Effector memory CD8-positive, alpha-beta T cell (primary cell): ENCODE measurements around the gene FBF1.
A peak's percentile ranks its signal among the peaks of the same experiment; 100 is the strongest.
"Not testable (repeated sequence)": the region's sequence is repeated elsewhere in the genome, so short reads cannot be mapped to it uniquely, and the experiment has no call there.

Experiments used
- ATAC-seq: fragments of 150-1000 bp; cut with Tn5 transposase; replicated peaks from 2 replicates; pipeline ENCODE4 v1.10.0; 2021; ENCODE audit warnings: mild to moderate bottlenecking, moderate library complexity
- DNase-seq, 3 experiments: peaks; one replicate each; pipeline ENCODE4 v3.0.0; 2021
- H3K27ac Mint-ChIP-seq, 2 donors: one replicate each; pipeline ENCODE4 v1.8.0; 2022; ENCODE audit warnings: mild to moderate bottlenecking in 2 of 2, mixed read lengths in 2 of 2, moderate library complexity in 2 of 2
- H3K27me3 Mint-ChIP-seq, 2 donors: one replicate each; pipeline ENCODE4 v1.8.0; 2022; ENCODE audit warnings: mixed read lengths in 2 of 2
- H3K36me3 Mint-ChIP-seq: one replicate; pipeline ENCODE4 v1.8.0; 2022; ENCODE audit warnings: mild to moderate bottlenecking, moderate library complexity, mixed read lengths; ENCODE audit not compliant: insufficient read depth
- H3K4me1 Mint-ChIP-seq, 2 donors: one replicate each; pipeline ENCODE4 v1.8.0; 2022; ENCODE audit warnings: low read depth in 2 of 2, mixed read lengths in 2 of 2
- H3K4me3 Mint-ChIP-seq, 2 donors: one replicate each; pipeline ENCODE4 v1.8.0; 2022; ENCODE audit warnings: mild to moderate bottlenecking in 2 of 2, mixed read lengths in 2 of 2, moderate library complexity in 2 of 2
- H3K9me3 Mint-ChIP-seq, 2 donors: one replicate each; pipeline ENCODE4 v1.8.0; 2022; ENCODE audit warnings: mixed read lengths in 2 of 2

Gene FBF1

DNA sequence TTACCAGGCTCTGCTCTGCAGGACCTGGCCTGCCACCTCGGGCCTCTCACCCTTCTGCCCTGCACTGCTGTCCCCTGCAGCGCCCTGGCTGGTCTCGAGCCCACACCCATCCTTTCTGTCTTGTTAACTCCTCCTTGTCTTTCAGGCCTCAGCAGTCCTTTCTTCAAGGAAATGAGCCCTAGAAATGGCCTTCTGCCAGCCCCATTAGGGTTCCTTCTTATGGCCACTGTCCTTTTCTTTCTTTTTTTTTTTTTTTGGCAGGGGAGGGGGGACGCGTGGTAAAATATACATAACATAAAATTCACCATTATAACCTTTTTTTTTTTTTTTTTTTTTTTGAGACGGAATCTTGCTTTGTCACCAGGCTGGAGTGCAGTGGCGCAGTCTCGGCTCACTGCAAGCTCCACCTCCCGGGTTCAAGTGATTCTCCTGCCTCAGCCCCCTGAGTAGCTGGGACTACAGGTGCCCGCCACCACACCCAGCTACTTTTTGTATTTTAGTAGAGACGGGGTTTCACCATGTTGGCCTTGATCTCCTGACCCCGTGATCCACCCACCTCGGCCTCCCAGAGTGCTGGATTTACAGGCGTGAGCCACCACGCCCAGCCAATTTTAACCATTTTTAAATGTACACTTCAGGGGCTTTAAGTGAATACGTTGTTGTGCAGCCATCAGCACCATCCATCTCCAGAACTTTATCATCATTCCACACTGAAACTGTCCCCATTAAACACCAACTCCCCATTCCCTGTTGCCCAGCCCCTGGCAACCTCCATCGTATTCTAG lies 75.2 kb downstream of the FBF1 start:
- not testable (repeated sequence) for H3K9me3 Mint-ChIP-seq, DNase-seq, ATAC-seq, H3K27me3 Mint-ChIP-seq
- peak overlapping the region; percentile 90 to 97 for H3K27ac Mint-ChIP-seq
- H3K36me3 Mint-ChIP-seq, result peaks cover 16% of the 10 kb centered on the region
- H3K4me3 Mint-ChIP-seq, result peak overlapping the region; percentile 67 to 75
- H3K4me1 Mint-ChIP-seq, result peaks cover 18 to 19% of the 10 kb centered on the region in 2 donors

DNA sequence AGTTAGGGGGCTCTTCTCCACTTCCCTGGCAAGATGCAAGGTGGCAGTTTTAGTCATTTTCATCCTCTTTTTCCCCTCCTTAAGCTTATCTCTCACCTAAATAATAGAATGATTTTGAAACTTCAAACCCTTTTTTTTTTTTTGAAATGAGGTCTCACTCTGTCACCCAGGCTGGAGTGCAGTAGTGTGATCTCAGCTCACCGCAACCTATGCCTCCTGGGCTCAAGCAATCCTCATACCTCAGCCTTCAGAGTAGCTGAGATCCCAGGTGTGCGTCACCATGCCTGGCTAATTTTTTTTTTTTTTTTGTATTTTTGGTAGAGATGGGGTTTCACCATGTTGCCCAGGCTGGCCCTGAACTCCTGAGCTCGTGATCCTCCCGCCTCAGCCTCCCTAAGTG lies 76.0 kb downstream of the FBF1 start:
- Mint-ChIP-seq H3K4me3 (peak overlapping the region; percentile 67 to 75), H3K4me1 (peaks cover 18 to 19% of the 10 kb centered on the region in 2 donors), H3K27ac (peak overlapping the region; percentile 90 to 97), H3K36me3 (peaks cover 16% of the 10 kb centered on the region)
- peak; percentile 81 for ATAC-seq
- H3K27me3 Mint-ChIP-seq, H3K9me3 Mint-ChIP-seq: not testable (repeated sequence)
- peak in 2 of 3 experiments; percentile 38 to 41 for DNase-seq

DNA sequence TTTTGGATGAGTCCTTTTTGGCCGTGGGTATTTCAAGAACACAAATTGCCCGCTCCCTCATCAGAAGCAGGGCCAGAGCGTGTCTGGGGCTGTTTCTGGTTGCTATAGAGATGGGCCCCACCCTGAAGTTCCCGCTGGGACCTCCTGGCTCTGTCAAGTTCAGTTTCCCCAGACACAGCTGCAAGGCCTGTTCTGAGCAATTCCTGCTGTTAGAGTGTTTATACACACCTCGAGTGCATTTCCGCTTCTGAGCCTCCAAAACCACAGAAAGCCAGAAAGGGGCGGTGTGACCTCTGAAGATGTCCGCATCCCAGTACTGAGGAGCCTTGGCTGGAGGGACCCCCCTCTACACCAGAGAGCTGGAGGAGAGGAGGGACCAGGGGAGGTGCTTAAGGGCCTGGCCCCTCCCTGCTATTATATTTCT lies 76.4 kb downstream of the FBF1 start:
- peak; percentile 75 for ATAC-seq
- Mint-ChIP-seq H3K27me3 (no peaks in the 10 kb centered on the region), H3K4me3 (peak overlapping the region; percentile 67 to 75), H3K9me3 (no peaks in the 10 kb centered on the region), H3K4me1 (peaks cover 18 to 19% of the 10 kb centered on the region in 2 donors), H3K27ac (peak overlapping the region; percentile 90 to 97), H3K36me3 (peaks cover 16% of the 10 kb centered on the region)
- DNase-seq, result peak; percentile 43 to 56 (median 46)

DNA sequence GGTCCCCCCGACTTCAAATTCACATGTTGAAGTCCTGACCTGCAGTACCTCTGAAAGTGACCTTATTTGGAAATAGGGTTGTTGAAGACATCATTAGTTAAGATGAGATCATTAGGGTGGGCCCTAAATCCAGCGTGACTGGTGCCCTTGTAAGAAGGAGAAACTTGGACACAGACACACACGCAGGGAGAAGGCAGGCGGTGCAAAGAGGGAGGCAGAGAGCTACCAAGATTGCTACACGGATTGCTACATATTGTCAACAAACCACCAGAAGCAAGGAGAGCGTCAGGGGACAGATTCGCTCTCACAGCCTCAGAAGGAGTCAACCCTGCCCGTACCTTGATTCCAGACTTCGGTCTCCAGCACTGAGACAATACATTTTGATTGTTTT lies 78.9 kb downstream of the FBF1 start:
- no peak for DNase-seq
- Mint-ChIP-seq H3K36me3 (peaks cover 16% of the 10 kb centered on the region), H3K27ac (peak overlapping the region in 1 of 2 donors; percentile 41), H3K9me3 (no peaks in the 10 kb centered on the region), H3K27me3 (no peaks in the 10 kb centered on the region), H3K4me3 (peak overlapping the region in 1 of 2 donors; percentile 51), H3K4me1 (peaks cover 18 to 19% of the 10 kb centered on the region in 2 donors)
- no peak for ATAC-seq
